Rectal smooth muscle tissue (tissue), 1 donor: ENCODE data around the gene KRTAP10-3.

ENCODE experiments used
- H3K27ac ChIP-seq: one replicate; pipeline ENCODE4 v1.7.0; 2013; ENCODE audit warnings: low read depth, low read length, inconsistent platforms
- H3K27me3 ChIP-seq: one replicate; pipeline ENCODE4 v1.7.0; 2013; ENCODE audit warnings: low read length; ENCODE audit not compliant: control insufficient read depth, insufficient read depth
- H3K36me3 ChIP-seq: one replicate; pipeline ENCODE4 v1.7.0; 2013; ENCODE audit warnings: low read length; ENCODE audit not compliant: control insufficient read depth, insufficient read depth
- H3K4me1 ChIP-seq: one replicate; pipeline ENCODE4 v1.7.0; 2013; ENCODE audit warnings: low read length; ENCODE audit not compliant: control insufficient read depth, insufficient read depth
- H3K4me3 ChIP-seq: one replicate; pipeline ENCODE4 v1.7.0; 2013; ENCODE audit warnings: low read length
- H3K9ac ChIP-seq: one replicate; pipeline ENCODE4 v1.7.0; 2013; ENCODE audit warnings: low read length

The KRTAP10-3 gene

DNA sequence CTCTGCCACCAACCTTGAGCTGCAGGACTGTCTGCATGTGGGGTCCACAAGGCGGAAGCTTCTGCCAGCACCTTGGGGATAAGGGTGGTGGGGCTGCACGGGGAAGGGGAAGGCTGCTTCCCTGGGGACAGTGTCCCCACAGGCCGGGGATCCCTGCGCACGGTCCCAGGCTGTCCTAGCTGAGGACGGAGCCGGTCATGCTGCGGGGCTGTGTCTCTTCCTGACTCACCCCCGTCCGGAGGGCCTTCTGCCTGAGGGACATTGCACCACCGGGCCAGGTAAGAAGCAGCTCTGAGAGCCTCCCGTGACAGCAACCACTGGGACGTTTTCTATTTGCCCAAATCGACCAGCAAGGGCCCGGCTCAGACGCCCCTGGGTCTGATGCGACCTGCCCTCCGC is 48.5 kb downstream of the KRTAP10-3 start:
- H3K27me3 ChIP-seq: no peaks in the 10 kb centered on the region
- H3K4me1 ChIP-seq: no peaks in the 10 kb centered on the region
- no peak overlapping the region for H3K4me3 ChIP-seq
- no peaks in the 10 kb centered on the region for H3K36me3 ChIP-seq
- H3K9ac ChIP-seq: no peak overlapping the region
- H3K27ac ChIP-seq: no peak overlapping the region

DNA sequence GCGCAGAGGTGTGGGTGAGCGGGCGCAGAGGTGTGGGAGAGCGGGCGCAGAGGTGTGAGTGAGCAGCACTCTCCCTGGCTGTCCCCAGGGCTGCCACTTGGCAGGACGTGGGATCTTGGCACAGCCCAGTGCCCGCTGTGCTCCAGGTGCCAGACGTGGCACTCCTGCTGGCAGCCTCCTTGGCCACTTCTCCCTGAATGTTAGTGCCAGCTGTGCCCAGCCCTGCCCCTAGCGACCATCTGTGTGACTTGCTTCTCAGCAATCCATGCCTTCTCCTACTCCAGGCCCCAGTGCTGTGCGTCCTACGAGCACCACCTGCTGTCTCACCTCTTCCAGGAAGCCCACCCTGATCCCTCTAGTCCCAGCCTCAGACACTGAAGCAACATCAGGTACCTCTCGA is 49.1 kb downstream of the KRTAP10-3 start:
- Histone ChIP-seq H3K9ac (no peak overlapping the region), H3K27me3 (no peaks in the 10 kb centered on the region), H3K27ac (no peak overlapping the region), H3K4me3 (no peak overlapping the region), H3K4me1 (no peaks in the 10 kb centered on the region), H3K36me3 (no peaks in the 10 kb centered on the region)

GRCh38 chr21:44508711-44509445 is 49.7 kb downstream of the KRTAP10-3 start:
- Histone ChIP-seq H3K4me1 (no peaks in the 10 kb centered on the region), H3K27me3 (no peaks in the 10 kb centered on the region), H3K27ac (no peak overlapping the region), H3K36me3 (no peaks in the 10 kb centered on the region), H3K9ac (no peak overlapping the region), H3K4me3 (no peak overlapping the region)

- Histone ChIP-seq H3K4me3 (no peak overlapping the region), H3K9ac (no peak overlapping the region), H3K36me3 (no peaks in the 10 kb centered on the region), H3K27me3 (no peaks in the 10 kb centered on the region), H3K27ac (no peak overlapping the region), H3K4me1 (no peaks in the 10 kb centered on the region)
These were observed 50.2 kb downstream of the KRTAP10-3 start for GRCh38 chr21:44508426-44508710.
